Keratinocyte (primary cell): ENCODE results near the gene CMTR2. TPM values are rescaled to one million over a fixed set of nuclear protein-coding genes. Genes with fewer than 3 reads are reported as not detected.

Experiments used
- DNase-seq: peaks from one replicate; pipeline ENCODE4 v3.0.0-alpha.2; 2011; ENCODE audit warnings: low read depth, missing footprints, low spot score
- FAIRE-seq: peaks from 2 replicates; lab custom pipeline; 2011; peaks lifted over from hg19 to GRCh38; lab: Jason Lieb, UNC
- H2AFZ ChIP-seq: 2 replicates; pipeline ENCODE4 v1.6.0; 2012; ENCODE audit warnings: low read length, control low read depth, inconsistent platforms; ENCODE audit not compliant: control insufficient read depth
- H3K27ac ChIP-seq: 2 replicates; pipeline ENCODE4 v1.5.1; 2011; ENCODE audit warnings: low read length; ENCODE audit not compliant: control insufficient read depth, insufficient read depth
- H3K27me3 ChIP-seq: 3 replicates; pipeline ENCODE4 v1.6.0; 2011; ENCODE audit warnings: low read length; ENCODE audit not compliant: control insufficient read depth, insufficient read depth; ENCODE audit errors: extremely low read depth
- H3K36me3 ChIP-seq, 2 experiments: 2 replicates in 1 of 2; 3 replicates in 1 of 2; pipeline ENCODE4 v1.5.1; 2011; ENCODE audit warnings: low read length in 2 of 2, mild to moderate bottlenecking in 1 of 2; ENCODE audit not compliant: control insufficient read depth in 2 of 2, insufficient read depth in 2 of 2; ENCODE audit errors: extremely low read depth in 1 of 2
- H3K4me1 ChIP-seq: 3 replicates; pipeline ENCODE4 v1.5.1; 2011; ENCODE audit warnings: low read length; ENCODE audit not compliant: control insufficient read depth, insufficient read depth; ENCODE audit errors: extremely low read depth
- H3K4me2 ChIP-seq: 3 replicates; pipeline ENCODE4 v1.6.0; 2011; ENCODE audit warnings: low read depth, low read length; ENCODE audit not compliant: control insufficient read depth, insufficient read depth; ENCODE audit errors: extremely low read depth
- H3K4me3 ChIP-seq, 3 experiments: fragments of 200-600 bp in 1 of 3; sonication (generic) in 1 of 3; 2 replicates in 2 of 3; 3 replicates in 1 of 3; pipeline ENCODE4 v1.5.1; 2011 to 2016; ENCODE audit warnings: low read length in 3 of 3, mild to moderate bottlenecking in 3 of 3, control low read depth in 2 of 3, inconsistent platforms in 1 of 3, low read depth in 1 of 3, mixed read lengths in 1 of 3, mixed run types in 1 of 3, moderate library complexity in 1 of 3; ENCODE audit not compliant: control insufficient read depth in 2 of 3, insufficient read depth in 2 of 3; ENCODE audit errors: extremely low read depth in 1 of 3
- H3K79me2 ChIP-seq: 2 replicates; pipeline ENCODE4 v1.6.0; 2012; ENCODE audit warnings: low read length; ENCODE audit not compliant: control insufficient read depth, insufficient read depth
- H3K9ac ChIP-seq: 3 replicates; pipeline ENCODE4 v1.6.0; 2011; ENCODE audit warnings: low read length; ENCODE audit not compliant: control insufficient read depth, insufficient read depth; ENCODE audit errors: extremely low read depth
- H3K9me1 ChIP-seq: 3 replicates; pipeline ENCODE4 v1.6.0; 2011; ENCODE audit warnings: low read length; ENCODE audit not compliant: control insufficient read depth, insufficient read depth; ENCODE audit errors: extremely low read depth
- H3K9me3 ChIP-seq: 2 replicates; pipeline ENCODE4 v1.5.1; 2012; ENCODE audit warnings: low read depth, low read length; ENCODE audit not compliant: control insufficient read depth
- H4K20me1 ChIP-seq: 3 replicates; pipeline ENCODE4 v1.6.0; 2011; ENCODE audit warnings: low read length; ENCODE audit not compliant: control insufficient read depth, insufficient read depth; ENCODE audit errors: extremely low read depth
- EZH2 ChIP-seq: IDR thresholded peaks from one replicate; pipeline ENCODE4 v1.6.1; 2012; ENCODE audit warnings: inconsistent platforms, mild to moderate bottlenecking, low read length, moderate library complexity
- dilution Hi-C: fragments of 300-500 bp; cut with MboI; formaldehyde crosslinking; loops from one replicate; pipeline ENCODE4 v1.7.0; 2020; ENCODE audit warnings: low sequenced_read_pairs; ENCODE audit not compliant: extremely low pct_ligation_motif_present
- polyA plus RNA-seq, 5 experiments: library from polyadenylated mRNA; depleted of rRNA in 3 of 5; stranded (reverse) in 3 of 5; stranded (forward) in 1 of 5; unstranded in 1 of 5; fragments of >200 nt; gene quantifications; 1 replicate in 1 of 5; 2 replicates in 3 of 5; 3 replicates in 1 of 5; pipeline versions ENCODE4 v1.2.1 to v1.2.3, GENCODE V29; 2011 to 2012; ENCODE audit warnings: missing spikeins in 2 of 5, low read depth in 1 of 5, low replicate concordance in 1 of 5
- TF ChIP-seq, protein P1 (sequence below), 3 experiments: IDR thresholded peaks in 1 of 3; conservative IDR thresholded peaks in 1 of 3; optimal IDR thresholded peaks in 1 of 3; 2 replicates in 2 of 3; 3 replicates in 1 of 3; pipeline versions ENCODE3 to v1.5.1; 2011; ENCODE audit warnings: low read length in 3 of 3, mild to moderate bottlenecking in 3 of 3, moderate library complexity in 2 of 3, control low read depth in 1 of 3, inconsistent platforms in 1 of 3; ENCODE audit not compliant: insufficient read depth in 2 of 3; ENCODE audit errors: extremely low read depth in 1 of 3

CMTR2 gene
- polyA plus RNA-seq, 1 donor (not counting 4 experiments of a cell fraction or from before 2014, with no cell fraction given), result 37.9 TPM

GRCh38 chr16:71287911-71288310 lies 1.3 kb downstream of the CMTR2 start:
- H3K27ac ChIP-seq, result peak overlapping the region; percentile 91
- H4K20me1 ChIP-seq, result no peaks in the 10 kb centered on the region
- H3K4me1 ChIP-seq, result peaks cover 13% of the 10 kb centered on the region
- H3K9me3 ChIP-seq, result no peaks in the 10 kb centered on the region
- DNase-seq (no peak), FAIRE-seq (no peak)
- peak overlapping the region; percentile 87 for H3K4me2 ChIP-seq
- no peaks in the 10 kb centered on the region for H3K27me3 ChIP-seq
- H3K4me3 ChIP-seq, result peak overlapping the region; percentile 85 to 93 (median 85)
- no peaks in the 10 kb centered on the region for H3K9me1 ChIP-seq
- H2AFZ ChIP-seq, result no peak overlapping the region
- dilution Hi-C loops, result no loop called here
- H3K9ac ChIP-seq, result peak overlapping the region; percentile 91
- H3K79me2 ChIP-seq, result peaks cover 13% of the 10 kb centered on the region
- peaks cover 4 to 6% of the 10 kb centered on the region in 2 experiments for H3K36me3 ChIP-seq
- TF ChIP-seq, protein P1, sequence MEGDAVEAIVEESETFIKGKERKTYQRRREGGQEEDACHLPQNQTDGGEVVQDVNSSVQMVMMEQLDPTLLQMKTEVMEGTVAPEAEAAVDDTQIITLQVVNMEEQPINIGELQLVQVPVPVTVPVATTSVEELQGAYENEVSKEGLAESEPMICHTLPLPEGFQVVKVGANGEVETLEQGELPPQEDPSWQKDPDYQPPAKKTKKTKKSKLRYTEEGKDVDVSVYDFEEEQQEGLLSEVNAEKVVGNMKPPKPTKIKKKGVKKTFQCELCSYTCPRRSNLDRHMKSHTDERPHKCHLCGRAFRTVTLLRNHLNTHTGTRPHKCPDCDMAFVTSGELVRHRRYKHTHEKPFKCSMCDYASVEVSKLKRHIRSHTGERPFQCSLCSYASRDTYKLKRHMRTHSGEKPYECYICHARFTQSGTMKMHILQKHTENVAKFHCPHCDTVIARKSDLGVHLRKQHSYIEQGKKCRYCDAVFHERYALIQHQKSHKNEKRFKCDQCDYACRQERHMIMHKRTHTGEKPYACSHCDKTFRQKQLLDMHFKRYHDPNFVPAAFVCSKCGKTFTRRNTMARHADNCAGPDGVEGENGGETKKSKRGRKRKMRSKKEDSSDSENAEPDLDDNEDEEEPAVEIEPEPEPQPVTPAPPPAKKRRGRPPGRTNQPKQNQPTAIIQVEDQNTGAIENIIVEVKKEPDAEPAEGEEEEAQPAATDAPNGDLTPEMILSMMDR (optimal IDR thresholded peaks at IDR 0.05 in 1 of 3, IDR thresholded peaks at IDR 0.05 in 1 of 3, conservative IDR thresholded peaks at IDR 0.05 in 1 of 3; ENCODE audit: extremely low read depth in 1 of 3, insufficient read depth in 2 of 3, low read length in 3 of 3), result no peak
- no peak for TF ChIP-seq EZH2

- FAIRE-seq, result no peak
- Histone ChIP-seq H4K20me1 (no peaks in the 10 kb centered on the region), H2AFZ (no peak overlapping the region), H3K9me3 (no peaks in the 10 kb centered on the region), H3K27me3 (no peaks in the 10 kb centered on the region), H3K9me1 (no peaks in the 10 kb centered on the region), H3K4me2 (peak overlapping the region; percentile 87), H3K4me1 (peaks cover 13% of the 10 kb centered on the region), H3K36me3 (peaks cover 4 to 6% of the 10 kb centered on the region in 2 experiments), H3K79me2 (peaks cover 13% of the 10 kb centered on the region), H3K9ac (no peak overlapping the region), H3K4me3 (no peak overlapping the region), H3K27ac (no peak overlapping the region)
- dilution Hi-C loops, result no loop called here
- no peak for DNase-seq
- TF ChIP-seq EZH2, result no peak
- TF ChIP-seq, protein P1 (optimal IDR thresholded peaks at IDR 0.05 in 1 of 3, IDR thresholded peaks at IDR 0.05 in 1 of 3, conservative IDR thresholded peaks at IDR 0.05 in 1 of 3; ENCODE audit: extremely low read depth in 1 of 3, insufficient read depth in 2 of 3, low read length in 3 of 3), result no peak
These were observed 1.7 kb downstream of the CMTR2 start for GRCh38 chr16:71287454-71287853.
